Mammary microvascular endothelial cell (primary cell): ENCODE measurements around the gene MILR1. TPM values are rescaled to one million over a fixed set of nuclear protein-coding genes. Genes with fewer than 3 reads are reported as not detected.

Experiments used
- total RNA-seq: library from RNA; depleted of rRNA; stranded (reverse); fragments of >200 nt; gene quantifications from 2 replicates; pipeline ENCODE4 v1.2.3, GENCODE V29; 2015

The MILR1 gene
- total RNA-seq = 14.3 and 20.6 TPM in 2 replicates

DNA sequence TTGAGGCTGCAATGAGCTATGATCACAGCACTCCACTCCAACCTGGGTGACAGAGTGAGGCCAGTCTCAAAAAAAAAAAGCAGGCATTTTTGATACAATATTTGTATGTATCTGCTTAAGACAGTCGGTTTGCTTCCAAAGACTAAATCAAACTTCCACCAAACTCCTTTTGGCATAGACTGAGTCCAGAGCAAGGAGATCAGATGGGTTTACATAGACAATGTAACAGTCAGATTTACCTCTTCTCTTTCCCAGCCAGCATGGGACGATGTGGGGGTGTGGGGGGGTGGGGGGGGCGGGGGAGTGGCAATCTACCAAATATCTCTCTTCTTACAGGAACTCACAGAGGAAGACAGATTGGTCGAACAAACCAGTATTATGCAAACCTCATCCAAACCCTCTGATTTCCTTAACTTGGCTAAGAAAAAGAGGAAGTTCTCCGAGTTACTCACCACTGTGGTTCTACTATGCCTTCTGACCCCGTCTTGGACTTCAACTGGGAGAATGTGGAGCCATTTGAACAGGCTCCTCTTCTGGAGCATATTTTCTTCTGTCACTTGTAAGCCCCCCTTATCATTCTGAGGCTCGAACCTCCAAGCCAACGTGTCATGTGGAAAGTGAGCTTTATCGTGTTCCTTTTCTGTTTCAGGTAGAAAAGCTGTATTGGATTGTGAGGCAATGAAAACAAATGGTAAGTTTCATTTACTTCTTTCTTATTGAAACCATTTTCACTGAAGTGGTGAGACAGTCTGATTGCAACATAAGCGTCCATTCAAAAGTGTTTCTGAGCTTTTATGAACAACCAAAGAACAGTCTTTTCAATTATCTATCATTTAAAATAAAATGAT, at the start of gene MILR1:
Gene MILR1 (plus strand): TSS at position 451 of the 848 bp plus-strand sequence. CDS start 54 bp downstream, at position 505.

GRCh38 chr17:64496786-64497564, 48.1 kb downstream of the MILR1 start, which contains the start of gene POLG2:
TSS of gene POLG2 (minus strand) at chr17:64497054. CDS start at chr17:64496968, 86 bp downstream.

DNA sequence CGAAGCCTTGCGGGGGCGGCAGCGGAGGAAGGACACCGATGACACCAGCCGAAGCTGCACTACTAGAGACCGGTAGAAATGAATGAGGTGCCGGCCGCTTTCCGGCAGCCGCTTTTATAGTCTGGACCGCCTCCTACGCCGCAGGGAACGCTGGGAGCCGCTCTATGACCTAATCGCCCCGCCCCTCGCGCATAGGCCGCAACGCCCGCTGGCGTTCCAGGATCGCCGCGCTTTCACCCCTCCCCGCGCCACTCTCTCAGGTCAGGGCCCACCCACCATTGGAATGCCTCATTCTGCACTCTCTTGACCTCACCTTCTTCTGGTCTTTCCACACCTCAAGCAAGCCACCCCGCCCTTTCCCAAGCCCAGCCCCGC, 57.3 kb downstream of the MILR1 start, which contains the start of gene DDX5:
Gene DDX5 (minus strand): TSS at position 89 of the 375 bp plus-strand sequence. CDS start 170 bp downstream, outside the sequence.

DNA sequence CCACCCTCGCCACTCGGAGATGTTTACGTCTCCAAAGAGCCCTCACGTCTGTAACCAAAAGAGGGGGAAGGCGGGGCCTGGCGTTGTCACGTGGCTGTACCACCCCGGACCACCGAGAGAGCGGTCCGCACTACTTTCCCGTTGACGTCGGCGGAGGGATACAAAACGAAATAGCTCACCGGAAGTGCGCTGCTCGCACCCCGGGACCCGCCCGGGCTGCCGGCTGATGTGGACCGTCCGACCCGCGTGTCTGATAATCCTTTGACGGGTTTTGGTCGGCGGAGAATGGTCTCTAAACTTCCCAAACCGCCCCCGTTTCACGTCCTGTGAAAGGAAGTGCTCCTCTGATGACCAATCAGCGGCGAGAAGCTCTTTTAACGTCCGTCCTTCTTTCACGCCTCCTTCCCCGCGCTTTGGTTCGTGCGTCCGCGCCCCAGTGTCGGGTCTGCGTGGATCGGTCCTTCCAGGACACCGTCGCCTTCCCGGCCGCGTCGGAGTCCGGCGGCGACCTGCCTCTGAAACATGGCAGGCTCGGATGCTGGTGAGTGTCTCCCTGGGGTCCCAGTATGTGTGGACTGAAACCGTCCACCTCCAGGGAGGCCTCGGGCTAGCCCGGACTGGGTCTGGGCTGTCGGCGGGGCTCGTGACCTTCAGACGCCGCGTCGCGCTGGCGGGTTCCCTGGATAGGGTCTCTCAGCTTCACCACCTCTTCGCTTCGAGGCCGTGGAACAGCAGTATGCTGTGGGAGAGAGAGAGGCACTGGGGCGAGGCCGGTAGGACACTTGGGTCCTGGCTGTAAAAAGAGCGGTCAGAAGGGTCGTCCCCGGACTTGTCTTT, 57.9 kb downstream of the MILR1 start, which contains the start of gene CEP95:
Gene CEP95 (plus strand): TSS at position 402 of the 837 bp plus-strand sequence. CDS start 121 bp downstream, at position 523.

Other genes with a start within 250 kb of the MILR1 start
- 23.1 and 26.8 TPM in 2 replicates for gene TEX2, start 185.9 kb upstream of the MILR1 start, total RNA-seq
- 400 and 431 TPM in 2 replicates for gene PECAM1, start 58.3 kb upstream of the MILR1 start, total RNA-seq
- gene POLG2, start 47.9 kb downstream of the MILR1 start, total RNA-seq = 4.3 and 6.1 TPM in 2 replicates
- gene DDX5, start 57.2 kb downstream of the MILR1 start, total RNA-seq = 671 and 691 TPM in 2 replicates
- 12.6 and 14.1 TPM in 2 replicates for gene CEP95, start 57.9 kb downstream of the MILR1 start, total RNA-seq
- gene SMURF2, start 213.2 kb downstream of the MILR1 start, total RNA-seq = 128 and 131 TPM in 2 replicates